K562 (cell line): ENCODE results near the gene FOXN3. TPM values are rescaled to one million over a fixed set of nuclear protein-coding genes. Genes with fewer than 3 reads are reported as not detected.

Experiments
- ATAC-seq: fragments of 200-7000 bp; cut with Tn5 transposase; 3 replicates; pipeline ENCODE4 v1.9.1; 2020; ENCODE audit warnings: moderate library complexity
- BruUV-seq: library from RNA; stranded (reverse); fragments of 400-500 nt; replicated peaks from 2 replicates; lab custom pipeline; 2021; lab: Mats Ljungman, UMichigan
- CTCF ChIA-PET: fragments of 300-600 bp; formaldehyde crosslinking; extraction: SDS; loops from one replicate; lab custom pipeline; 2021; ENCODE audit warnings: low intra/inter-chr PET ratio; lab: Yijun Ruan, JAX
- POLR2A ChIA-PET: fragments of 300-600, 350-650 bp; sonication (Branson Sonifier 250); formaldehyde crosslinking; extraction: SDS; loops from one replicate; lab custom pipeline; 2021; ENCODE audit warnings: antibody characterized with exemption, inconsistent platforms; lab: Yijun Ruan, JAX
- DNase-seq, 4 experiments: peaks; one replicate each; pipeline versions ENCODE4 v3.0.0 to v3.0.0-alpha.2; 2011 to 2018; ENCODE audit warnings: low spot score in 3 of 4, mixed read lengths in 3 of 4; ENCODE audit errors: extremely low read depth in 1 of 4
- FAIRE-seq: peaks from 2 replicates; lab custom pipeline; 2011; peaks lifted over from hg19 to GRCh38; lab: Jason Lieb, UNC
- H2AFZ ChIP-seq: 2 replicates; pipeline ENCODE4 v1.6.0; 2011; ENCODE audit warnings: low read depth, low read length, control low read depth, inconsistent platforms
- H3K27ac ChIP-seq: fragments of 200-600 bp; 3 replicates; pipeline ENCODE4 v1.8.0; 2011; ENCODE audit warnings: low read depth, mild to moderate bottlenecking, control low read depth, inconsistent platforms, low read length, moderate library complexity, mixed read lengths; ENCODE audit errors: extremely low read depth
- H3K27me3 ChIP-seq, 2 experiments: fragments of 300-600 bp in 1 of 2; 2 replicates in 1 of 2; 3 replicates in 1 of 2; pipeline versions ENCODE4 v1.6.0 to v1.8.0; 2011; ENCODE audit warnings: inconsistent platforms in 2 of 2, low read length in 2 of 2, mild to moderate bottlenecking in 1 of 2, mixed read lengths in 1 of 2, moderate library complexity in 1 of 2; ENCODE audit not compliant: control insufficient read depth in 2 of 2, insufficient read depth in 2 of 2
- H3K36me3 ChIP-seq: fragments of 300-600 bp; 3 replicates; pipeline ENCODE4 v1.8.0; 2011; ENCODE audit warnings: mild to moderate bottlenecking, low read length, inconsistent platforms; ENCODE audit not compliant: control insufficient read depth, insufficient read depth
- H3K4me1 ChIP-seq, 2 experiments: fragments of 200-600 bp in 1 of 2; replicated peaks in 1 of 2; 2 replicates in 1 of 2; 3 replicates in 1 of 2; pipeline versions ENCODE4 v1.5.1 to v1.8.0; 2011; ENCODE audit warnings: inconsistent platforms in 2 of 2, low read length in 2 of 2, mild to moderate bottlenecking in 1 of 2, mixed read lengths in 1 of 2, moderate library complexity in 1 of 2; ENCODE audit not compliant: control insufficient read depth in 2 of 2, insufficient read depth in 2 of 2
- H3K4me2 ChIP-seq: 2 replicates; pipeline ENCODE4 v1.6.1; 2011; ENCODE audit warnings: low read length, control low read depth, inconsistent platforms, mixed read lengths; ENCODE audit not compliant: insufficient read depth
- H3K4me3 ChIP-seq: fragments of 200-600 bp; sonication (generic), shearing (Covaris generic); 2 replicates; pipeline ENCODE4 v1.5.1; 2016; ENCODE audit warnings: control low read depth, inconsistent platforms
- H3K79me2 ChIP-seq: fragments of 200-600 bp; 3 replicates; pipeline ENCODE4 v1.8.0; 2011; ENCODE audit warnings: low read length, inconsistent platforms; ENCODE audit not compliant: control insufficient read depth, insufficient read depth
- H3K9ac ChIP-seq, 2 experiments: 2 replicates each; pipeline versions ENCODE4 v1.6.0 to v1.6.1; 2011; ENCODE audit warnings: low read depth in 2 of 2, low read length in 2 of 2, control low read depth in 1 of 2, inconsistent platforms in 1 of 2, mild to moderate bottlenecking in 1 of 2, mixed read lengths in 1 of 2; ENCODE audit not compliant: insufficient read depth in 1 of 2
- H3K9me1 ChIP-seq: one replicate; pipeline ENCODE4 v1.6.0; 2011; ENCODE audit warnings: inconsistent platforms, mild to moderate bottlenecking, low read length, moderate library complexity; ENCODE audit not compliant: control insufficient read depth, insufficient read depth
- H3K9me3 ChIP-seq: replicated peaks from 2 replicates; pipeline ENCODE4 v1.5.1; 2011; ENCODE audit warnings: low read depth, low read length, inconsistent platforms; ENCODE audit not compliant: control insufficient read depth, insufficient read depth
- H4K20me1 ChIP-seq: replicated peaks from 2 replicates; pipeline ENCODE4 v1.6.1; 2011; ENCODE audit warnings: low read length, inconsistent platforms, mixed read lengths; ENCODE audit not compliant: control insufficient read depth, insufficient read depth
- ETV6 ChIP-seq, 3 experiments: fragments of 150-350 bp in 1 of 3; sonication (generic) in 1 of 3; formaldehyde crosslinking in 1 of 3; IDR thresholded peaks; 2 replicates each; pipeline versions ENCODE4 v1.6.1 to v1.8.0; 2014 to 2022; ENCODE audit warnings: borderline replicate concordance in 2 of 3, low read depth in 2 of 3, antibody characterized with exemption in 1 of 3, low read length in 1 of 3, mild to moderate bottlenecking in 1 of 3, missing genetic modification reagents in 1 of 3
- MTA3 ChIP-seq: fragments of 450-650 bp; formaldehyde crosslinking; IDR thresholded peaks from 2 replicates; pipeline ENCODE4 v1.6.1; 2017; ENCODE audit warnings: mild to moderate bottlenecking, borderline replicate concordance
- NBN ChIP-seq: fragments of 450-650 bp; IDR thresholded peaks from 2 replicates; pipeline ENCODE4 v1.6.1; 2016; ENCODE audit warnings: low read depth, mild to moderate bottlenecking
- NFYB ChIP-seq: IDR thresholded peaks from 2 replicates; pipeline ENCODE4 v1.6.1; 2011; ENCODE audit warnings: mild to moderate bottlenecking, moderate library complexity; ENCODE audit not compliant: insufficient read length; ENCODE audit errors: extremely low read depth
- PREB ChIP-seq: sonication (generic); formaldehyde crosslinking; IDR thresholded peaks from 2 replicates; pipeline ENCODE4 v1.8.1; 2023; ENCODE audit warnings: mild to moderate bottlenecking, missing genetic modification reagents
- SLC30A9 ChIP-seq: fragments of 250-450 bp; sonication (Bioruptor Pico); IDR thresholded peaks from 2 replicates; pipeline ENCODE4 v1.8.0; 2022; ENCODE audit warnings: mild to moderate bottlenecking, moderate library complexity
- SMC3 ChIP-seq: conservative IDR thresholded peaks from 2 replicates; pipeline ENCODE4 v1.6.1; 2011; ENCODE audit warnings: low read depth, low read length, improper control_type of control experiment; ENCODE audit not compliant: insufficient read depth
- TAF15 ChIP-seq: fragments of 200-400 bp; formaldehyde crosslinking; IDR thresholded peaks from 2 replicates; pipeline ENCODE4 v1.6.1; 2017; ENCODE audit warnings: mild to moderate bottlenecking, low read depth, low read length, moderate library complexity
- THRAP3 ChIP-seq: fragments of 450-650 bp; IDR thresholded peaks from 2 replicates; pipeline ENCODE4 v1.6.1; 2016; ENCODE audit warnings: mild to moderate bottlenecking, inconsistent platforms, borderline replicate concordance
- ZNF143 ChIP-seq: sonication (generic); formaldehyde crosslinking; IDR thresholded peaks from 2 replicates; pipeline ENCODE4 v1.9.0; 2022; ENCODE audit warnings: mild to moderate bottlenecking, missing genetic modification reagents
- ZNF589 ChIP-seq: fragments of 200-800 bp; sonication (Bioruptor generic); IDR thresholded peaks from 2 replicates; pipeline ENCODE4 v1.6.1; 2016; ENCODE audit warnings: low read depth, missing genetic modification characterization, missing compliant biosample characterization
- WGBS: fragments of 100-300 bp; shearing (Covaris generic); methylation state at CpG from one replicate; pipeline ENCODE4 v1.1.6; 2016; ENCODE audit warnings: low coverage, mixed read lengths; ENCODE audit not compliant: insufficient coverage; ENCODE audit errors: missing lambda C conversion rate; 5-methylcytosine and 5-hydroxymethylcytosine counted together
- in situ Hi-C: fragments of 300-500 bp; cut with MboI; formaldehyde crosslinking; loops from 4 replicates; pipeline ENCODE4 v1.15.0; 2018; ENCODE audit warnings: inconsistent platforms, mixed read lengths
- intact Hi-C: fragments of 100-400 bp; cut with micrococcal nuclease; formaldehyde crosslinking; loops from 2 replicates; pipeline ENCODE4 v1.14.2; 2022
- polyA plus RNA-seq, 8 experiments: library from polyadenylated mRNA; depleted of rRNA in 4 of 8; stranded (reverse) in 5 of 8; unstranded in 3 of 8; fragments of >200 nt; fragmentation: Nextera tagmentation in 2 of 8; fragmentation: Illumina TruSeq in 1 of 8; extraction: Ambion mirVana in 2 of 8; extraction: Trizol in 1 of 8; gene quantifications; 2 replicates each; pipeline versions ENCODE4 v1.2.1 to v1.2.3, GENCODE V29; 2011 to 2014; ENCODE audit warnings: inconsistent platforms in 1 of 8, missing spikeins in 1 of 8
- total RNA-seq, 7 experiments: library from RNA; depleted of rRNA in 6 of 7; stranded (reverse); fragments of >200 nt in 6 of 7; fragmentation: Illumina TruSeq in 2 of 7; extraction: Trizol in 2 of 7; gene quantifications; 2 replicates each; pipeline versions ENCODE4 v1.2.1 to v1.2.3, GENCODE V29; 2011 to 2021; ENCODE audit warnings: low replicate concordance in 1 of 7
- TF ChIP-seq, protein P1 (sequence below): sonication (generic); formaldehyde crosslinking; IDR thresholded peaks from 2 replicates; pipeline ENCODE4 v1.8.0; 2022; ENCODE audit warnings: missing genetic modification reagents, mild to moderate bottlenecking, borderline replicate concordance

Gene FOXN3
- total and polyA plus RNA-seq, 9 of the 15 experiments (the other 6 are each of a cell fraction or from before 2014, with no cell fraction given): 0.07 to 1.3 (median 0.40) TPM

GRCh38 chr14:89270439-89271227, 146.4 kb downstream of the FOXN3 start (continued):
- no peak for TF ChIP-seq SLC30A9 (CRISPR knock-in tag)
- no peak for TF ChIP-seq ZNF143 (CRISPR knock-in tag)
- no peak for TF ChIP-seq NFYB
- no peak for TF ChIP-seq THRAP3
- TF ChIP-seq, all 486 proteins: peak for 0

GRCh38 chr14:89269404-89269803, 147.6 kb downstream of the FOXN3 start:
- CTCF ChIA-PET: no interaction called here
- in situ Hi-C loops: no loop called here

More at GRCh38 chr14:89269404-89269803, 147.6 kb downstream of the FOXN3 start:
- Histone ChIP-seq H2AFZ (no peak overlapping the region), H3K9me3 (no peaks in the 10 kb centered on the region), H3K27me3 (peaks cover 0 to 4% of the 10 kb centered on the region in 2 experiments; a peak in 2 of 5 replicates), H3K36me3 (no peaks in the 10 kb centered on the region), H3K4me2 (no peak overlapping the region), H3K9me1 (no peaks in the 10 kb centered on the region), H3K9ac (no peak overlapping the region), H3K79me2 (no peaks in the 10 kb centered on the region), H3K4me3 (no peak overlapping the region), H4K20me1 (no peaks in the 10 kb centered on the region), H3K27ac (no peak overlapping the region), H3K4me1 (no peaks in the 10 kb centered on the region)
- intact Hi-C loops: no loop called here
- ATAC-seq: no peak
- DNase-seq: no peak
- no peak for FAIRE-seq
- BruUV-seq: no TSS peak
- TF ChIP-seq PREB (CRISPR knock-in tag) (no peak), TAF15 (no peak), NBN (no peak), ETV6 (IDR thresholded peaks at IDR 0.05; ENCODE audit: borderline replicate concordance in 1 of 2, low read depth in 2 of 2, low read length in 1 of 2) (no peak), ETV6 (CRISPR knock-in tag; IDR thresholded peaks at IDR 0.05; ENCODE audit: borderline replicate concordance) (no peak), SMC3 (no peak), MTA3 (no peak), ZNF589 (CRISPR knock-in tag) (no peak)
- TF ChIP-seq, protein P1, sequence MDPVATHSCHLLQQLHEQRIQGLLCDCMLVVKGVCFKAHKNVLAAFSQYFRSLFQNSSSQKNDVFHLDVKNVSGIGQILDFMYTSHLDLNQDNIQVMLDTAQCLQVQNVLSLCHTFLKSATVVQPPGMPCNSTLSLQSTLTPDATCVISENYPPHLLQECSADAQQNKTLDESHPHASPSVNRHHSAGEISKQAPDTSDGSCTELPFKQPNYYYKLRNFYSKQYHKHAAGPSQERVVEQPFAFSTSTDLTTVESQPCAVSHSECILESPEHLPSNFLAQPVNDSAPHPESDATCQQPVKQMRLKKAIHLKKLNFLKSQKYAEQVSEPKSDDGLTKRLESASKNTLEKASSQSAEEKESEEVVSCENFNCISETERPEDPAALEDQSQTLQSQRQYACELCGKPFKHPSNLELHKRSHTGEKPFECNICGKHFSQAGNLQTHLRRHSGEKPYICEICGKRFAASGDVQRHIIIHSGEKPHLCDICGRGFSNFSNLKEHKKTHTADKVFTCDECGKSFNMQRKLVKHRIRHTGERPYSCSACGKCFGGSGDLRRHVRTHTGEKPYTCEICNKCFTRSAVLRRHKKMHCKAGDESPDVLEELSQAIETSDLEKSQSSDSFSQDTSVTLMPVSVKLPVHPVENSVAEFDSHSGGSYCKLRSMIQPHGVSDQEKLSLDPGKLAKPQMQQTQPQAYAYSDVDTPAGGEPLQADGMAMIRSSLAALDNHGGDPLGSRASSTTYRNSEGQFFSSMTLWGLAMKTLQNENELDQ (CRISPR knock-in tag): no peak
- WGBS: 0% methylated on average over 5 of the region's 6 CpGs
- POLR2A ChIA-PET: no interaction called here
